ENCODE measurements around the gene NAP1L2.
"Not testable (repeated sequence)": the region's sequence is repeated elsewhere in the genome, so short reads cannot be mapped to it uniquely, and the experiment has no call there.

The NAP1L2 gene

GRCh38 chrX:73214426-73215094 lies at the start of gene NAP1L2:
NAP1L2 (minus strand) TSS chrX:73214851; CDS start chrX:73214492, 359 bp downstream.
- DNase-seq, result no peak

- no peak for DNase-seq
These were observed 48.3 kb upstream of the NAP1L2 start for GRCh38 chrX:73262991-73263390.

DNA sequence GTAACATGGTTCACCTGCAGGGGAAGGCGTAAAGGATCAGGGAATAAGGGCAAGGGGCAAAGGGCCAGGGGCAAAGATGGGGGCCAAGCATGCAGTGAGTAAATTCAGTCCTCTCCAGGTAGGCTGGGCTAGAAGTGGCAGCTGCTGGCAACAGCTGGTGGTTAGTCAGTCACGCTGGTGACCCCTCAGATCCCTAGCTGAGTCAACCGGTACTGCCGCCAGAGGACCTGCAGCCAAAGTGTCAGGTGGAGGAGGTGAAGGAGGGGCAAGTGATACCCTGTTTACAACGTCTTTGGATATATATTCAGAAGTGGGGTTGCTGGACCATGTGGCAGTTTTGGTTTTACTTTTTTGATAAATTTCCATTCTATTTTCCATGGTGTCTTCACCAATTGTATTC lies 24.6 kb upstream of the NAP1L2 start:
- DNase-seq, result no peak

GRCh38 chrX:73217621-73218020 lies 3.0 kb upstream of the NAP1L2 start:
- no peak for DNase-seq

- no peak for DNase-seq
These were observed 595 bp upstream of the NAP1L2 start for GRCh38 chrX:73215246-73215645.

GRCh38 chrX:73213734-73214425 lies 771 bp downstream of the NAP1L2 start:
- DNase-seq, result no peak

DNA sequence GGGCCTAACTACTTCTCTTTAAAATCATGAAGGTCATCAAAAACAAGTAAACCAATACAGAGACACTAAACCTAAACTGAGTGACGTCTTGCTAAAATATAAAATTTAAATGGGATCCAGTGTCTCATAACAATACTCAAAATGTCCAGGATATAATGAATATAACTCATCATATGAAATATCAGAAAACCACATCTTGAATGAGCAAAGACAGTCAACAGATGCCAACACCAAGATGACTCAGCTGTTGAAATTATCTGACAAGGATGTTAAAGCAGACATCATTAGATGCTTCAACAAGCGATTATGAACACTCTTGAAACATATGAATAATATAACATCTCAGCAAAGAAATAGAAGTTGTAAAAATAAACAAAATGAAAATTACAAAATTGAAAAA lies 8.3 kb downstream of the NAP1L2 start:
- DNase-seq, result no peak

GRCh38 chrX:73182502-73183114 lies 32.0 kb downstream of the NAP1L2 start:
- DNase-seq, result no peak

DNA sequence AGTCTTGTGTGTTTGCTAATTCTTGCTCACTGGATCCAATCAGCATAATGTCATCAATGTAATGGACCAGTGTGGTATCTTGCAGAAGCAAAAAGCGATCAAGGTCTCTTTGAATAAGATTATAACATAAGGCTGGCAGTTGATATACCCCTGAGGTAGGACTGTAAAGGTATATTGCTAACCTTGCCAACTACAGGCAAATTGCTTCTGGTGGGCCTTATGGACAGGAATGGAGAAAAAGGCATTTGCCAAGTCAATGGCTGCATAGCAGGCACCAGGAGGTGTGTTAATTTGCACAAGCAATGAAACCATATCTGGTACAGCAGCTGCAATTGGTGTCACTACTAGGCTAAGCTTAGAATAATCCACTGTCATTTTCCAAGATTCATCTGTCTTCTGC lies 45.7 kb downstream of the NAP1L2 start:
- DNase-seq, result not testable (repeated sequence)
